Keratinocyte (primary cell): Measurements from ENCODE around the gene CCDC116. TPM values are rescaled to one million over a fixed set of nuclear protein-coding genes. Genes with fewer than 3 reads are reported as not detected.

Source experiments
- DNase-seq: peaks from one replicate; pipeline ENCODE4 v3.0.0-alpha.2; 2011; ENCODE audit warnings: low read depth, missing footprints, low spot score
- FAIRE-seq: peaks from 2 replicates; lab custom pipeline; 2011; peaks lifted over from hg19 to GRCh38; lab: Jason Lieb, UNC
- H2AFZ ChIP-seq: 2 replicates; pipeline ENCODE4 v1.6.0; 2012; ENCODE audit warnings: low read length, control low read depth, inconsistent platforms; ENCODE audit not compliant: control insufficient read depth
- H3K27ac ChIP-seq: 2 replicates; pipeline ENCODE4 v1.5.1; 2011; ENCODE audit warnings: low read length; ENCODE audit not compliant: control insufficient read depth, insufficient read depth
- H3K27me3 ChIP-seq: 3 replicates; pipeline ENCODE4 v1.6.0; 2011; ENCODE audit warnings: low read length; ENCODE audit not compliant: control insufficient read depth, insufficient read depth; ENCODE audit errors: extremely low read depth
- H3K36me3 ChIP-seq, 2 experiments: 2 replicates in 1 of 2; 3 replicates in 1 of 2; pipeline ENCODE4 v1.5.1; 2011; ENCODE audit warnings: low read length in 2 of 2, mild to moderate bottlenecking in 1 of 2; ENCODE audit not compliant: control insufficient read depth in 2 of 2, insufficient read depth in 2 of 2; ENCODE audit errors: extremely low read depth in 1 of 2
- H3K4me1 ChIP-seq: 3 replicates; pipeline ENCODE4 v1.5.1; 2011; ENCODE audit warnings: low read length; ENCODE audit not compliant: control insufficient read depth, insufficient read depth; ENCODE audit errors: extremely low read depth
- H3K4me2 ChIP-seq: 3 replicates; pipeline ENCODE4 v1.6.0; 2011; ENCODE audit warnings: low read depth, low read length; ENCODE audit not compliant: control insufficient read depth, insufficient read depth; ENCODE audit errors: extremely low read depth
- H3K4me3 ChIP-seq, 3 experiments: fragments of 200-600 bp in 1 of 3; sonication (generic) in 1 of 3; 2 replicates in 2 of 3; 3 replicates in 1 of 3; pipeline ENCODE4 v1.5.1; 2011 to 2016; ENCODE audit warnings: low read length in 3 of 3, mild to moderate bottlenecking in 3 of 3, control low read depth in 2 of 3, inconsistent platforms in 1 of 3, low read depth in 1 of 3, mixed read lengths in 1 of 3, mixed run types in 1 of 3, moderate library complexity in 1 of 3; ENCODE audit not compliant: control insufficient read depth in 2 of 3, insufficient read depth in 2 of 3; ENCODE audit errors: extremely low read depth in 1 of 3
- H3K79me2 ChIP-seq: 2 replicates; pipeline ENCODE4 v1.6.0; 2012; ENCODE audit warnings: low read length; ENCODE audit not compliant: control insufficient read depth, insufficient read depth
- H3K9ac ChIP-seq: 3 replicates; pipeline ENCODE4 v1.6.0; 2011; ENCODE audit warnings: low read length; ENCODE audit not compliant: control insufficient read depth, insufficient read depth; ENCODE audit errors: extremely low read depth
- H3K9me1 ChIP-seq: 3 replicates; pipeline ENCODE4 v1.6.0; 2011; ENCODE audit warnings: low read length; ENCODE audit not compliant: control insufficient read depth, insufficient read depth; ENCODE audit errors: extremely low read depth
- H3K9me3 ChIP-seq: 2 replicates; pipeline ENCODE4 v1.5.1; 2012; ENCODE audit warnings: low read depth, low read length; ENCODE audit not compliant: control insufficient read depth
- H4K20me1 ChIP-seq: 3 replicates; pipeline ENCODE4 v1.6.0; 2011; ENCODE audit warnings: low read length; ENCODE audit not compliant: control insufficient read depth, insufficient read depth; ENCODE audit errors: extremely low read depth
- EZH2 ChIP-seq: IDR thresholded peaks from one replicate; pipeline ENCODE4 v1.6.1; 2012; ENCODE audit warnings: inconsistent platforms, mild to moderate bottlenecking, low read length, moderate library complexity
- dilution Hi-C: fragments of 300-500 bp; cut with MboI; formaldehyde crosslinking; loops from one replicate; pipeline ENCODE4 v1.7.0; 2020; ENCODE audit warnings: low sequenced_read_pairs; ENCODE audit not compliant: extremely low pct_ligation_motif_present
- polyA plus RNA-seq, 5 experiments: library from polyadenylated mRNA; depleted of rRNA in 3 of 5; stranded (reverse) in 3 of 5; stranded (forward) in 1 of 5; unstranded in 1 of 5; fragments of >200 nt; gene quantifications; 1 replicate in 1 of 5; 2 replicates in 3 of 5; 3 replicates in 1 of 5; pipeline versions ENCODE4 v1.2.1 to v1.2.3, GENCODE V29; 2011 to 2012; ENCODE audit warnings: missing spikeins in 2 of 5, low read depth in 1 of 5, low replicate concordance in 1 of 5
- TF ChIP-seq, protein P1 (sequence below), 3 experiments: IDR thresholded peaks in 1 of 3; conservative IDR thresholded peaks in 1 of 3; optimal IDR thresholded peaks in 1 of 3; 2 replicates in 2 of 3; 3 replicates in 1 of 3; pipeline versions ENCODE3 to v1.5.1; 2011; ENCODE audit warnings: low read length in 3 of 3, mild to moderate bottlenecking in 3 of 3, moderate library complexity in 2 of 3, control low read depth in 1 of 3, inconsistent platforms in 1 of 3; ENCODE audit not compliant: insufficient read depth in 2 of 3; ENCODE audit errors: extremely low read depth in 1 of 3

Gene CCDC116
- polyA plus RNA-seq, 1 donor (not counting 4 experiments of a cell fraction or from before 2014, with no cell fraction given), result 0.03 TPM

DNA sequence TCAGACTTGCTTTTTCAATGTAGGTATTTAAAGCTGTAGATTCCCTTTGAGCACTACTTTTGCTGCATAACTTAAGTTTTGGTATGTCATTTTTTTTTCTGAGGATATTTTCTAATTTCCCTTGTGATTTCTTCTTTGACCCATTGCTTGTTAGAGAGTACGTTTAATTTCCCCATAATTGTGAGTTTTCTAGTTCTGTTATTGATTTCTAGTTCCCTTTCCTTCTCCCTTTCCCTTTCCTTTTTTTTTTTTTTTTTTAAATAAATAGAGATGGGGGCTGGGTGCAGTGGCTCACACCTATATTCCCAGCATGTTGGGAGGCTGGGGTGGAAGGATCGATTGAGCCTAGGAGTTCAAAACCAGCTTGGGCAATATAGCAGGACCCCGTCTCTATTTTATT, 34.3 kb upstream of the CCDC116 start:
- Histone ChIP-seq H3K79me2 (peaks cover 96% of the 10 kb centered on the region), H4K20me1 (peaks cover 15% of the 10 kb centered on the region), H3K36me3 (peaks cover 24 to 26% of the 10 kb centered on the region in 2 experiments), H3K9me3 (no peaks in the 10 kb centered on the region), H3K9ac (no peak overlapping the region), H3K27ac (no peak overlapping the region), H3K4me3 (no peak overlapping the region), H3K9me1 (peaks cover 3% of the 10 kb centered on the region), H3K4me2 (no peak overlapping the region), H3K4me1 (no peaks in the 10 kb centered on the region), H3K27me3 (no peaks in the 10 kb centered on the region), H2AFZ (no peak overlapping the region)
- dilution Hi-C loops, result no loop called here
- DNase-seq (no peak), FAIRE-seq (no peak)
- TF ChIP-seq EZH2, result no peak
- TF ChIP-seq, protein P1, sequence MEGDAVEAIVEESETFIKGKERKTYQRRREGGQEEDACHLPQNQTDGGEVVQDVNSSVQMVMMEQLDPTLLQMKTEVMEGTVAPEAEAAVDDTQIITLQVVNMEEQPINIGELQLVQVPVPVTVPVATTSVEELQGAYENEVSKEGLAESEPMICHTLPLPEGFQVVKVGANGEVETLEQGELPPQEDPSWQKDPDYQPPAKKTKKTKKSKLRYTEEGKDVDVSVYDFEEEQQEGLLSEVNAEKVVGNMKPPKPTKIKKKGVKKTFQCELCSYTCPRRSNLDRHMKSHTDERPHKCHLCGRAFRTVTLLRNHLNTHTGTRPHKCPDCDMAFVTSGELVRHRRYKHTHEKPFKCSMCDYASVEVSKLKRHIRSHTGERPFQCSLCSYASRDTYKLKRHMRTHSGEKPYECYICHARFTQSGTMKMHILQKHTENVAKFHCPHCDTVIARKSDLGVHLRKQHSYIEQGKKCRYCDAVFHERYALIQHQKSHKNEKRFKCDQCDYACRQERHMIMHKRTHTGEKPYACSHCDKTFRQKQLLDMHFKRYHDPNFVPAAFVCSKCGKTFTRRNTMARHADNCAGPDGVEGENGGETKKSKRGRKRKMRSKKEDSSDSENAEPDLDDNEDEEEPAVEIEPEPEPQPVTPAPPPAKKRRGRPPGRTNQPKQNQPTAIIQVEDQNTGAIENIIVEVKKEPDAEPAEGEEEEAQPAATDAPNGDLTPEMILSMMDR (optimal IDR thresholded peaks at IDR 0.05 in 1 of 3, IDR thresholded peaks at IDR 0.05 in 1 of 3, conservative IDR thresholded peaks at IDR 0.05 in 1 of 3; ENCODE audit: extremely low read depth in 1 of 3, insufficient read depth in 2 of 3, low read length in 3 of 3), result no peak

DNA sequence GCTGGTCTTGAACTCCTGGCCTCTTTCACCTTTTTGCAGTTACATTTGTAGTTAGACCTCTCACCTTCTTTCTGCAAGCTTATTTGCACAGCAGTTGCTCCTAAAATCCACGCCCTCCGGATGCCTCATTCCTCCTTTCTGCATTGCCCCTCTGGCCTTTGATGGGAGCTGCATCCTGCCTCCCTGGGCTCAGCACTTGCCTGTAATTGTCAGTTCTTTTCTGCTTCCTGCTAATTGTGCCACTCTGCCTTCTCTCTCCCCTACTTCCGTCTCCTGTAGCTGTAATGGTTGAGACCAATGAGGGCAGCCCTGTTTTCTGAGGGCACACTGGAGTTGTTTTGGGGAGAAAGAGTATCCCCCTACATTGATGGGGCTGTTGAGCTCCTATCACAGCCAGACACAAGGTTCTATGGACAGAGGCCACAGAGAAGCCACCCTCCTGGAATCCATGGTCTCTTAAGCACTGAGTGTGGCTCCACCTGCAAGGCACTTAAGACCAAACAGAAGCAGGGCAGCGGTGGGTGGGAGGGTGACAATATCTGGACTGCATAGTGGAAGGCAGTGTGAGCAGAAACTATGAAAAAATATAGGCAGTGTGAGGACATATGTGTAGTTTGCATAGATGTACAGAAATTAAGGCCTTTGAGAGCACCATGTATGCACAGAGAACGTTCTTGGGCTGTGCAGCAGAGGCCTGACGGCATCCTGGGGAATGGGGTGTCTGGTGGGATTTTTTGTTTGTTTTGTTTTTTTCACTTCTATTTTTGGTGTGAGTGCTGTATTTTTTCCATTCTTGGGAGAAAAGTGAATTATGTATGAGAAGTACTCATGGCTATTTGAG, 33.3 kb upstream of the CCDC116 start:
- TF ChIP-seq, protein P1 (optimal IDR thresholded peaks at IDR 0.05 in 1 of 3, IDR thresholded peaks at IDR 0.05 in 1 of 3, conservative IDR thresholded peaks at IDR 0.05 in 1 of 3; ENCODE audit: extremely low read depth in 1 of 3, insufficient read depth in 2 of 3, low read length in 3 of 3), result no peak
- TF ChIP-seq EZH2, result no peak
- Histone ChIP-seq H3K9me3 (no peaks in the 10 kb centered on the region), H3K27me3 (no peaks in the 10 kb centered on the region), H3K9ac (no peak overlapping the region), H3K4me2 (no peak overlapping the region), H3K27ac (no peak overlapping the region), H3K36me3 (peaks cover 14 to 20% of the 10 kb centered on the region in 2 experiments), H3K4me3 (no peak overlapping the region), H3K9me1 (peaks cover 3% of the 10 kb centered on the region), H3K79me2 (peaks cover 94% of the 10 kb centered on the region), H2AFZ (no peak overlapping the region), H3K4me1 (no peaks in the 10 kb centered on the region), H4K20me1 (peaks cover 10% of the 10 kb centered on the region)
- dilution Hi-C loops, result no loop called here
- DNase-seq (no peak), FAIRE-seq (no peak)
